ENCODE results near the gene GALNTL6.
"Not testable (repeated sequence)": the region's sequence is repeated elsewhere in the genome, so short reads cannot be mapped to it uniquely, and the experiment has no call there.

- TF ChIP-seq, protein P1, sequence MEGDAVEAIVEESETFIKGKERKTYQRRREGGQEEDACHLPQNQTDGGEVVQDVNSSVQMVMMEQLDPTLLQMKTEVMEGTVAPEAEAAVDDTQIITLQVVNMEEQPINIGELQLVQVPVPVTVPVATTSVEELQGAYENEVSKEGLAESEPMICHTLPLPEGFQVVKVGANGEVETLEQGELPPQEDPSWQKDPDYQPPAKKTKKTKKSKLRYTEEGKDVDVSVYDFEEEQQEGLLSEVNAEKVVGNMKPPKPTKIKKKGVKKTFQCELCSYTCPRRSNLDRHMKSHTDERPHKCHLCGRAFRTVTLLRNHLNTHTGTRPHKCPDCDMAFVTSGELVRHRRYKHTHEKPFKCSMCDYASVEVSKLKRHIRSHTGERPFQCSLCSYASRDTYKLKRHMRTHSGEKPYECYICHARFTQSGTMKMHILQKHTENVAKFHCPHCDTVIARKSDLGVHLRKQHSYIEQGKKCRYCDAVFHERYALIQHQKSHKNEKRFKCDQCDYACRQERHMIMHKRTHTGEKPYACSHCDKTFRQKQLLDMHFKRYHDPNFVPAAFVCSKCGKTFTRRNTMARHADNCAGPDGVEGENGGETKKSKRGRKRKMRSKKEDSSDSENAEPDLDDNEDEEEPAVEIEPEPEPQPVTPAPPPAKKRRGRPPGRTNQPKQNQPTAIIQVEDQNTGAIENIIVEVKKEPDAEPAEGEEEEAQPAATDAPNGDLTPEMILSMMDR (IDR thresholded peaks at IDR 0.05): not testable (repeated sequence)
- TF ChIP-seq POLR2A (IDR thresholded peaks at IDR 0.05): not testable (repeated sequence)
Observed at GRCh38 chr4:173042139-173042538, 1228.9 kb downstream of the GALNTL6 start.

All from lower leg skin (tissue), 3 donors.